ENCODE data around the gene EPC1.
A peak's percentile ranks its signal among the peaks of the same experiment; 100 is the strongest.

- TF ChIP-seq CTCF (IDR thresholded peaks at IDR 0.05 in 4 of 5, conservative IDR thresholded peaks at IDR 0.05 in 1 of 5) (peak; percentile 97 to 99 (median 99)), POLR2A (IDR thresholded peaks at IDR 0.05) (peak in 1 of 2 donors; percentile 42)
Measured at GRCh38 chr10:32346134-32346550, 816 bp downstream of the EPC1 start.

Data from gastrocnemius medialis (tissue), 4 donors.